ENCODE results near the gene RHOC.

GRCh38 chr1:112699425-112700144 lies 7.3 kb downstream of the RHOC start:
- TF ChIP-seq POLR2A (IDR thresholded peaks at IDR 0.05; ENCODE audit: extremely low read depth, insufficient read length) (no peak), CTCF (IDR thresholded peaks at IDR 0.05; ENCODE audit: low read depth, low read length) (no peak), MAX (IDR thresholded peaks at IDR 0.05; ENCODE audit: low read depth, low read length) (no peak), MYC (IDR thresholded peaks at IDR 0.05; ENCODE audit: low read depth, low read length) (no peak)

Measured in NB4 (cell line).